ENCODE measurements around the gene PPAN. TPM values are rescaled to one million over a fixed set of nuclear protein-coding genes. Genes with fewer than 3 reads are reported as not detected.

Gene PPAN
- total RNA-seq, 2 experiments from 2014 or later: 165 to 171 TPM

GRCh38 chr19:10095948-10096614 lies 10.1 kb upstream of the PPAN start:
- POLR2A ChIA-PET: interaction anchor here (1.1 to 27.0 kb wide), 5 partner anchors 18 to 169 kb away, joined by 3 to 521 read pairs (median 3); partner anchors contain the start of genes DNMT1, EIF3G, P2RY11 and PPAN
- H3K4me1 Mint-ChIP-seq (ENCODE audit: low read depth): peaks cover 20% of the 10 kb centered on the region
- DNase-seq (peak; percentile 88), ATAC-seq (peak; percentile 95)
- TF ChIP-seq CTCF (IDR thresholded peaks at IDR 0.05): no peak
- no peaks in the 10 kb centered on the region for H3K9me3 Mint-ChIP-seq
- intact Hi-C loops (cut with micrococcal nuclease): no loop called here
- H3K36me3 Mint-ChIP-seq (ENCODE audit: low read depth): peaks cover 41% of the 10 kb centered on the region
- peak overlapping the region; percentile 60 for H3K4me3 Mint-ChIP-seq
- CTCF ChIA-PET: interaction anchor here (1.2 to 10.2 kb wide), 5 partner anchors 12 to 115 kb away, joined by 3 to 128 read pairs (median 12); partner anchors contain the start of genes EIF3G, P2RY11 and PPAN
- no peaks in the 10 kb centered on the region for H3K27me3 Mint-ChIP-seq
- H3K27ac Mint-ChIP-seq: peak overlapping the region; percentile 81

- ChIA-PET POLR2A (interaction anchor here (0.7 to 27.0 kb wide), 5 partner anchors 18 to 260 kb away, joined by 3 to 521 read pairs (median 4); partner anchors contain the start of genes DNMT1, EIF3G, P2RY11 and PPAN), CTCF (interaction anchor here (1.2 to 10.2 kb wide), 5 partner anchors 11 to 114 kb away, joined by 3 to 128 read pairs (median 12); partner anchors contain the start of genes EIF3G, P2RY11 and PPAN)
- intact Hi-C loops (cut with micrococcal nuclease): no loop called here
- no peak for DNase-seq
- Mint-ChIP-seq H3K27me3 (no peaks in the 10 kb centered on the region), H3K4me3 (peak overlapping the region; percentile 60), H3K36me3 (ENCODE audit: low read depth) (peaks cover 40% of the 10 kb centered on the region), H3K9me3 (no peaks in the 10 kb centered on the region), H3K27ac (peak overlapping the region; percentile 81), H3K4me1 (ENCODE audit: low read depth) (peaks cover 21% of the 10 kb centered on the region)
- ATAC-seq: no peak
- TF ChIP-seq CTCF (IDR thresholded peaks at IDR 0.05): no peak
These were observed 9.6 kb upstream of the PPAN start for GRCh38 chr19:10096615-10096963.

- POLR2A ChIA-PET: interaction anchor here (1.1 to 27.0 kb wide), 3 partner anchors 11 to 94 kb away, joined by 4 to 521 read pairs (median 4); partner anchors contain the start of genes DNMT1, EIF3G, P2RY11 and PPAN
- ATAC-seq (no peak), DNase-seq (no peak)
- Mint-ChIP-seq H3K4me1 (ENCODE audit: low read depth) (peaks cover 46% of the 10 kb centered on the region), H3K4me3 (peak overlapping the region; percentile 52), H3K9me3 (no peaks in the 10 kb centered on the region), H3K27me3 (no peaks in the 10 kb centered on the region), H3K36me3 (ENCODE audit: low read depth) (peaks cover 14% of the 10 kb centered on the region), H3K27ac (peak overlapping the region; percentile 89)
- CTCF ChIA-PET: interaction anchor here (0.6 to 10.2 kb wide), 5 partner anchors 8 to 150 kb away, joined by 3 to 128 read pairs (median 4); partner anchors contain the start of genes EIF3G, P2RY11 and PPAN
- TF ChIP-seq CTCF (IDR thresholded peaks at IDR 0.05): no peak
- intact Hi-C loops (cut with micrococcal nuclease): no loop called here
These were observed 5.9 kb upstream of the PPAN start for GRCh38 chr19:10100163-10100785.

- no peak for ATAC-seq
- no peaks in the 10 kb centered on the region for H3K27me3 Mint-ChIP-seq
These were observed 3.4 kb upstream of the PPAN start for GRCh38 chr19:10102787-10103236.

More at GRCh38 chr19:10102787-10103236, 3.4 kb upstream of the PPAN start:
- Mint-ChIP-seq H3K36me3 (ENCODE audit: low read depth) (peaks cover 23% of the 10 kb centered on the region), H3K4me3 (peak overlapping the region; percentile 70), H3K27ac (peak overlapping the region; percentile 98), H3K9me3 (no peaks in the 10 kb centered on the region), H3K4me1 (ENCODE audit: low read depth) (peaks cover 54% of the 10 kb centered on the region)
- no peak for TF ChIP-seq CTCF (IDR thresholded peaks at IDR 0.05)
- ChIA-PET CTCF (interaction anchor here (1.0 to 10.2 kb wide), 2 partner anchors 12 to 22 kb away, joined by 3 to 128 read pairs; partner anchors contain the start of genes EIF3G and P2RY11), POLR2A (interaction anchor here (4.5 to 27.0 kb wide), 3 partner anchors 3 to 91 kb away, joined by 23 to 521 read pairs (median 521); partner anchors contain the start of genes ANGPTL6, DNMT1, EIF3G and P2RY11)
- peak; percentile 49 for DNase-seq
- intact Hi-C loops (cut with micrococcal nuclease): no loop called here
